ENCODE results near the gene ZMIZ1.

Gene ZMIZ1

DNA sequence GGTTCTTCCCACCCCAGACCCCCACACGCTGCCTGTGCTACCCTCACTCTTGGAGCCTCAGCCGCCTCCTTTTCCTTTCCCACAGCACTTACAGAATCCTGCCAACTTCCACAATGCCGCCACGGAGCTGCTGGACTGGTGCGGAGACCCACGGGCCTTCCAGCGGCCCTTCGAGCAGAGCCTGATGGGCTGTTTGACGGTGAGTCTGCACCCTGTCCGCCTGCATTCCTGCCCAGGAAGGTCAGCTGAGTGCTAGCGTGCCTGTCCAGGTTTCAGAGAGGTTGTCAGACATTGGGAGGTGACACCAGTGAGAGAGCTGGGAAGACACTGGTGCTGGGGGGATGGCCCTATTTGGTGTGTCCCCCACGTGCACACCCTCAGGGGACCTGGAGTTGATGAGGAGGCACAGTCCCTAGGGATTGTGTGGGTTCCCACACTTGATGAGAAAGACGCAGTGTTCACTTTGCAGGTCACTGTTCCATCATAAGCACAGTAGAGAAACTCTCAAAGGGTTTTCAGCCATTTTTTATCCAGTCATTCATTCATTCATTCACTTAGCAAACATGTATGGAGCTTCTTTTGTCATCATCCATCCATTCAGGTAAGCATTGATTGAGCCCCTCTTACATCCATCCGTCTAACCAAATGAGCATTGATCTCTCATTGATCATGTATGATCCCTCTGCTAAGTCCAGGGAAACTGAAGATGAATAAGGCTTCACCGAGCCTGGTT is 139.7 kb downstream of the ZMIZ1 start:
- Histone ChIP-seq H3K4me3 (ENCODE audit: insufficient read length, low read depth) (no peak overlapping the region), H3K36me3 (ENCODE audit: insufficient read depth, insufficient read length, low read length) (peaks cover 95% of the 10 kb centered on the region), H3K4me1 (ENCODE audit: insufficient read depth, insufficient read length) (no peaks in the 10 kb centered on the region), H3K9ac (ENCODE audit: insufficient read length, low read depth) (no peak overlapping the region), H3K27me3 (ENCODE audit: insufficient read depth, insufficient read length) (no peaks in the 10 kb centered on the region), H3K9me3 (ENCODE audit: insufficient read depth, low read length) (no peaks in the 10 kb centered on the region)
- TF ChIP-seq YY1 (IDR thresholded peaks at IDR 0.05; ENCODE audit: insufficient read depth, insufficient read length) (no peak), SUZ12 (IDR thresholded peaks at IDR 0.05; ENCODE audit: extremely low read depth, insufficient read depth, insufficient read length) (no peak), ZNF274 (IDR thresholded peaks at IDR 0.05; ENCODE audit: low read depth, low read length) (no peak)
- DNase-seq (ENCODE audit: low read depth, low spot score) = no peak

GRCh38 chr10:79209340-79209739 is 140.6 kb downstream of the ZMIZ1 start:
- no peak overlapping the region for H3K4me3 ChIP-seq (ENCODE audit: insufficient read length, low read depth)
- peaks cover 95% of the 10 kb centered on the region for H3K36me3 ChIP-seq (ENCODE audit: insufficient read depth, insufficient read length, low read length)

DNA sequence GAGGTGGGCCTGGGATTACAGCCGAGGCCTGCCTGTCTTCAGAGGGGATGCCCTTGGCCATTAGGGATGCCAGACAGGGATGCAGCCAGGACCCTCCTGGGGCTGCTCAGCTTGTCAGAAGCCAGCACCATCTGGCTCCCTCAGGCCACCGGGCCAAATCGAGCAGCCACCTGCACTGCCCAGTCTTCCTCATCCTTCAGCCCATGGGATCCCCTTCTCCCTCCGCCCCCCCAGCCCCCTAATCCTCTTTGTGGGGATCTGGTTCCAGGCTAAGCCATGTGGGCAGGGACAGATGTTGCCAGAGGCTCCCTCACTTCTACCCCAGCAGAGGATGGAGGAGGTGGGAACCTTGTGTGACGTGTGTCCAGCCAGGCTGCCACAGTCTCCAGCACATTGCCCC is 141.1 kb downstream of the ZMIZ1 start:
- peaks cover 93% of the 10 kb centered on the region for H3K36me3 ChIP-seq (ENCODE audit: insufficient read depth, insufficient read length, low read length)
- no peaks in the 10 kb centered on the region for H3K4me1 ChIP-seq (ENCODE audit: insufficient read depth, insufficient read length)
- no peak overlapping the region for H3K9ac ChIP-seq (ENCODE audit: insufficient read length, low read depth)
- H3K27me3 ChIP-seq (ENCODE audit: insufficient read depth, insufficient read length) = no peaks in the 10 kb centered on the region
- DNase-seq (ENCODE audit: low read depth, low spot score) = no peak
- no peak overlapping the region for H3K4me3 ChIP-seq (ENCODE audit: insufficient read length, low read depth)
- no peaks in the 10 kb centered on the region for H3K9me3 ChIP-seq (ENCODE audit: insufficient read depth, low read length)
- no peak for TF ChIP-seq SUZ12 (IDR thresholded peaks at IDR 0.05; ENCODE audit: extremely low read depth, insufficient read depth, insufficient read length)

More at GRCh38 chr10:79209340-79209739, 140.6 kb downstream of the ZMIZ1 start:
- H3K4me1 ChIP-seq (ENCODE audit: insufficient read depth, insufficient read length) = no peaks in the 10 kb centered on the region
- no peak for TF ChIP-seq YY1 (IDR thresholded peaks at IDR 0.05; ENCODE audit: insufficient read depth, insufficient read length)
- no peak overlapping the region for H3K9ac ChIP-seq (ENCODE audit: insufficient read length, low read depth)
- DNase-seq (ENCODE audit: low read depth, low spot score) = no peak
- H3K27me3 ChIP-seq (ENCODE audit: insufficient read depth, insufficient read length) = no peaks in the 10 kb centered on the region
- no peaks in the 10 kb centered on the region for H3K9me3 ChIP-seq (ENCODE audit: insufficient read depth, low read length)

GRCh38 chr10:79210672-79211071 is 141.9 kb downstream of the ZMIZ1 start:
- no peaks in the 10 kb centered on the region for H3K9me3 ChIP-seq (ENCODE audit: insufficient read depth, low read length)
- no peak overlapping the region for H3K4me3 ChIP-seq (ENCODE audit: insufficient read length, low read depth)
- DNase-seq (ENCODE audit: low read depth, low spot score) = no peak
- peaks cover 93% of the 10 kb centered on the region for H3K36me3 ChIP-seq (ENCODE audit: insufficient read depth, insufficient read length, low read length)
- H3K9ac ChIP-seq (ENCODE audit: insufficient read length, low read depth) = no peak overlapping the region
- H3K4me1 ChIP-seq (ENCODE audit: insufficient read depth, insufficient read length) = no peaks in the 10 kb centered on the region
- TF ChIP-seq ZNF274 (IDR thresholded peaks at IDR 0.05; ENCODE audit: low read depth, low read length) (no peak), SUZ12 (IDR thresholded peaks at IDR 0.05; ENCODE audit: extremely low read depth, insufficient read depth, insufficient read length) (no peak), YY1 (IDR thresholded peaks at IDR 0.05; ENCODE audit: insufficient read depth, insufficient read length) (no peak)
- H3K27me3 ChIP-seq (ENCODE audit: insufficient read depth, insufficient read length) = no peaks in the 10 kb centered on the region

DNA sequence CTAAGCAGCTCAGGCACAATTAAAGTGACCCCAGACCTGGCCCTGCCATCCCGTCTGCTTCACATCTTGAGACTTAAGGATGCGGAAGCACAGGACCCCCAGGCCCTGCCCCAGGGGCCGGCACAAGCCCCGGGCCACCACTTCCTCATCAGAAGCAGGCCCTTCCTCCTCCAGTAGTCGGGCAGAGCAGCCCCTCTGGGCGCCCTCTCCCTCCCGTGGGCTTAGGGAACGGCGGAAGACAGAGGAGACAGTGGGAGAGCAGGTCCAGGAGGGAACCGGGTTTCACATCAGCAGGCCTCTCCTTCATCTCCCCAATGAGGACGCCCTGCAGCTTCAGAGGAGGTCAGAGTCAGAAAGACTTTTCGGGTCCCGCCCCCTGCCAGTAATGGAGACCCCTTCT is 142.8 kb downstream of the ZMIZ1 start:
- no peak for DNase-seq (ENCODE audit: low read depth, low spot score)
- no peak overlapping the region for H3K4me3 ChIP-seq (ENCODE audit: insufficient read length, low read depth)
- no peak for TF ChIP-seq ZNF274 (IDR thresholded peaks at IDR 0.05; ENCODE audit: low read depth, low read length)
- no peak for TF ChIP-seq YY1 (IDR thresholded peaks at IDR 0.05; ENCODE audit: insufficient read depth, insufficient read length)
- TF ChIP-seq SUZ12 (IDR thresholded peaks at IDR 0.05; ENCODE audit: extremely low read depth, insufficient read depth, insufficient read length) = no peak
- no peak overlapping the region for H3K9ac ChIP-seq (ENCODE audit: insufficient read length, low read depth)
- H3K4me1 ChIP-seq (ENCODE audit: insufficient read depth, insufficient read length) = no peaks in the 10 kb centered on the region
- no peaks in the 10 kb centered on the region for H3K9me3 ChIP-seq (ENCODE audit: insufficient read depth, low read length)
- no peaks in the 10 kb centered on the region for H3K27me3 ChIP-seq (ENCODE audit: insufficient read depth, insufficient read length)
- peaks cover 93% of the 10 kb centered on the region for H3K36me3 ChIP-seq (ENCODE audit: insufficient read depth, insufficient read length, low read length)

DNA sequence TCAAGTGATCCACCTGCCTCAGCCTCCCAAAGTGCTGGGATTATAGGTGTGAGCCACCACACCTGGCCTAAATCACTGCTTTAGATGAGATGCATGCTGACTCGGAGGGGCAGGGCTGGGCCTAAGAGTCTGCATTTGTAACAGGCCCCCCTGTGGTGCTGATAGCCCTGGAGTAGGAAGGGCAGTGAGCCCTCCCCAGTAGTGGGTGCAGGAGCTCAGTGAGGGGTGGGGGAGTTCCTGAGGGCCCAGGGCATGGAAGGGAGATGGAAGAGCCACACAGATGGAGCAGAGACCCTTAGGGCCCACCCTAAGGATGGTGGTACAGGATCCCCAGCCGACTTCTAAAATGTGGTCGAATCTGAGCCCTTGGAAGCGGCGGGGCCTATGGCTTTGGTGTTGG is 146.8 kb downstream of the ZMIZ1 start:
- Histone ChIP-seq H3K4me3 (ENCODE audit: insufficient read length, low read depth) (no peak overlapping the region), H3K9me3 (ENCODE audit: insufficient read depth, low read length) (no peaks in the 10 kb centered on the region), H3K27me3 (ENCODE audit: insufficient read depth, insufficient read length) (no peaks in the 10 kb centered on the region), H3K4me1 (ENCODE audit: insufficient read depth, insufficient read length) (no peaks in the 10 kb centered on the region), H3K36me3 (ENCODE audit: insufficient read depth, insufficient read length, low read length) (peaks cover 77% of the 10 kb centered on the region), H3K9ac (ENCODE audit: insufficient read length, low read depth) (no peak overlapping the region)
- no peak for DNase-seq (ENCODE audit: low read depth, low spot score)
- TF ChIP-seq SUZ12 (IDR thresholded peaks at IDR 0.05; ENCODE audit: extremely low read depth, insufficient read depth, insufficient read length) = no peak
- TF ChIP-seq ZNF274 (IDR thresholded peaks at IDR 0.05; ENCODE audit: low read depth, low read length) = no peak
- no peak for TF ChIP-seq YY1 (IDR thresholded peaks at IDR 0.05; ENCODE audit: insufficient read depth, insufficient read length)

DNA sequence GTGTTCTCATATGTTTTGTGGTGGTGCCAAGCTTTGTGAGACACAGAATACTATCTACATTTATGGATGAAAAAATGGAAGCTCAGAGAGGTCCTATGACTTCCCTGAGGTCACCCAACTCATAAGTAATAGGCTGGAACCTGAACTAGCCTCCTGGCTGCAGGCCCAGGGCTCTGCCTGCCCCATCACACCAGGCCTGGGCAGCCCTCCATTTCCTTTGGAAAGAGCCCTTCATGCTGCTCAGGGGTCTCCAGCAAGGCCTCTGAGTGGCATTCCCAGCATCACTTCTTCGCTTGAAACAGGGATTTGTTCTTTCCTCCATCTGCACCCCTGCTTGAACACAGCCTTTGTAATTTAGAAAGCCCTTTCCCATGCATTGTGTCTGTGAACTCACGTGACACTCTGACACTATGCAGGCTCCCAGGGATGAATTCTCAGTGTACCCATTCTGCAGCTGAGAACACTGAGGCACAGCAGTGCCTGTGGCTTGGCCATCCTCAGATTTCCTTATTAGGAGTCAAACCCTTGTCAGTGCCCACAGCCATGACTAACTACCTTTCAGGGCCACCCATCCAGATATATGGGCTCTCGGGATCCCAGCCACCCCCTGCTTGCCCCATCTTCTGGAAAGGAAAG is 150.7 kb downstream of the ZMIZ1 start:
- TF ChIP-seq YY1 (IDR thresholded peaks at IDR 0.05; ENCODE audit: insufficient read depth, insufficient read length) = no peak
- no peak for TF ChIP-seq SUZ12 (IDR thresholded peaks at IDR 0.05; ENCODE audit: extremely low read depth, insufficient read depth, insufficient read length)
- no peak overlapping the region for H3K9ac ChIP-seq (ENCODE audit: insufficient read length, low read depth)
- no peaks in the 10 kb centered on the region for H3K9me3 ChIP-seq (ENCODE audit: insufficient read depth, low read length)
- H3K4me1 ChIP-seq (ENCODE audit: insufficient read depth, insufficient read length) = peaks cover 14% of the 10 kb centered on the region
- H3K4me3 ChIP-seq (ENCODE audit: insufficient read length, low read depth) = no peak overlapping the region
- no peak for DNase-seq (ENCODE audit: low read depth, low spot score)
- no peaks in the 10 kb centered on the region for H3K27me3 ChIP-seq (ENCODE audit: insufficient read depth, insufficient read length)
- peaks cover 70% of the 10 kb centered on the region for H3K36me3 ChIP-seq (ENCODE audit: insufficient read depth, insufficient read length, low read length)

All from NT2/D1 (cell line).